ENCODE measurements around the gene MATN4.

MATN4 gene

DNA sequence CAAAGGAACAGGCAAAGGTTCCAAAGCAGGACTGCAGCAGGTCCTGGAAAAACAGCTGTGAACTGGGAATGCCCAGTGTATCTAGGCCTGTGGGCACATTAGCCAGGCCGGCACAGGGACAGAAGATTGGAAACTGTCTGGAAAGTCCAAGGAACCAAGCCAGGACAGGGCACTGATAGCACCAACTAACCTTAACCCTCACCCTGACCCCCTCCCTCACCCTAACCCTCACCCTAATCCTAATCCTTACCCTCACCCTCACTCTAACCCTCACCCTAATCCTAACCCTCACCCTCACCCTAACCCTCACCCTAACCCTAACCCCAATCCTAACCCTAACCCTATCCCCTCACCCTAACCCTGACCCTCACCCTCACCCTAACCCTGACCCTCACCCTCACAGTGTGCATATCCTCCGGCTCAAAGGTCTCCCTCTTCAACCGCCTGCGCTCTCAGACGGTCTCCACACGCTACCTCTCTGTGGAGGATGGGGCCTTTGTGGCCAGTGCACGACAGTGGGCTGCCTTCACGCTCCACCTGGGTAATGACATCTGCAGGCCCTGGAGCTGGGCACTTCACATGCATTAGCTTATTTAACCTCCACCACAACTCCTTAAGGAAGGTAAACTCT lies 5.1 kb upstream of the MATN4 start:
- no peak for DNase-seq

GRCh38 chr20:45312241-45312640 lies 4.1 kb upstream of the MATN4 start:
- no peak for DNase-seq

GRCh38 chr20:45311589-45312211 lies 3.6 kb upstream of the MATN4 start:
- peak; percentile 55 for DNase-seq

- no peak for DNase-seq
These were observed 976 bp upstream of the MATN4 start for GRCh38 chr20:45309075-45309474.

DNA sequence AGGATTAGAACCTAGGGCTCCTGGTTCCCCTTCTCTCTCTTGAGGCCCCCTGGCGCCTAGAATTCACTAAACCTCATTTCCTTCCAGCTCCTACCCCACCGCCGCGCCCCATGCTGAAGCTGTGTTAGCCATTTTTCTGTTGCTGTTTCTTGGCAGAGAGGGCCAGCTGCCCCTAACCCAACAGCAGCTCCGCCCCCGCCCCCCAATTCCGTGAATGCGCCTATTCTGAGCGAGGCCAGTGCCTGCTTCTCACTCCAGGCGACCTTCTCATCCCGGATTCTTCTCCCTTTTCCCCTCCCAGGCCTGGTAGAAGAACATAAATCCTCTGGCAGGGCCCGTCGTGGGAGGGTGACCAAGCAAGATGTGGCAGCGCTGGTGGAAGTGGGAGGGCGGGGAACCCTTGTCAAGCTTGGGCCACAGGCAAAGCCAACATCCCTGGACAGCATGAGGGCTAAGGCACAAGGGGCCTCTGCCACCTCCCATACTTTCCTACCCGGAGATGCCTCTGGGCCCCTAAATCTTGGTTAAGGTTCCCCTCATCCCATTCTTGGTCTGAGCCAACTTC lies 941 bp downstream of the MATN4 start:
- no peak for DNase-seq

- DNase-seq, result peak; percentile 32
These were observed 1.6 kb downstream of the MATN4 start, which contains the start of gene RBPJL for GRCh38 chr20:45306431-45306982. TSS of gene RBPJL (plus strand) at chr20:45306840. CDS start at chr20:45306923, 83 bp downstream.

- no peak for DNase-seq
These were observed 2.8 kb downstream of the MATN4 start for GRCh38 chr20:45305262-45305661.

GRCh38 chr20:45304464-45304999 lies 3.6 kb downstream of the MATN4 start:
- DNase-seq, result no peak

DNA sequence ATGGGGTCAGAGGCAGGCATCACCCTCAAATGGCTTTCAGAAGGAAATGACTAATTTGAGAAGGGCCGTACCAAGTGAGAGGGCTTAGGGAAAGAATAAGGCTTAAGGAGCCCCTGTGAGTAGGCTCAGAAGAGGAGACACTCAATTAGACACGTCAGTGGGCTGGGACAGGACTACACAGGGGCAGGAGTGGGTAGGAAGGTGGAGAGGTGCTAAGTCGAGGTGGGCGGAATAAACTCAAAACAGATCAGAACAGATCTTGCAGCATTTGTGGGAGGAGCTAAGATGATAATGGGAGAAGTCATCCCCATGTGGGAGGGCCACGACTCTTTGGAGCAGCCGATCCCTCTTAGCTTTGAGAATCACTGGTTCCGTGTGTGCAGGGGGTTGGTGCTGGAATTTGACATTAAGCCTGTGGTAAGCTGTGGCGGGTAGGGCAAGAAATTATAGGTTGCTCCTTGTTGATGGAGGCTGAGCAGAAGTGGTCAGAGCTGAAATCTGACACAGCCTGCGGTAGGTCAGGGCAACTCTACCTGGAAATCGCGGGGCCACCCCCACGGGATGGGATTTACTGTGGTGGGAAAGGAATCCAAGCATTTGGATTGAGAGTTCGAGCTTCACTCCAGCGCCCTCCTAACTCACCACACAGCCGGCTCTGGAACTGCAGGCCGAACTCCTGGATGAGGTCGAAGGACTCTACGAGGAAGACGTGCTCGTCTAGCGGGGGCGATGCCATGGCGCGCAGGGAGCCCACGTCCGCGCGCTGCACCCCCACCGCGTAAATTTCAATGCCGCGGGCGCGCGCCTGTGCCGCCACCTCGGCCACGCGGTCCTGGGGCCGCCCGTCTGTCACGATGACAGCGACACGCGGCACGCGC lies 4.3 kb downstream of the MATN4 start:
- no peak for DNase-seq

- DNase-seq, result no peak
These were observed 6.3 kb downstream of the MATN4 start for GRCh38 chr20:45301824-45302271.

DNA sequence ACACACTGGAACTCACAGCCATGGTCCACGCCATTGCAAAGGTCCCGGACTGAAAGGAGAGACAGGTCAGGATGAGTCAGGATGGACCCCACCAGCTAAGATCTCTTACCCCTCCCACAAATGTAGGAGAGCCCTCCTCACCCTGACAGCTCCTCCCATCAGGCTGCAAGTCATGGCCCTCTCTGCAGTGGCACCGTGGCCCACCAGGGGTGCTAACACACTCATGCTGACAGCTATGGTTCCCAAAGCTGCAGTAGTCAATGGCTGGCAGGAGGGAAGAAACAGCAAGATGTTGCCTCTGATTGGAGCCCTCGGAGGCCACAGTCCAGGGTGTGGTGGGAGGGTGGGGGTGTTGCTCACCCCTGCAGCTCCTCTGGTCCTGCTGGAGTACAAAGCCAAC lies 7.1 kb downstream of the MATN4 start:
- DNase-seq, result no peak

DNA sequence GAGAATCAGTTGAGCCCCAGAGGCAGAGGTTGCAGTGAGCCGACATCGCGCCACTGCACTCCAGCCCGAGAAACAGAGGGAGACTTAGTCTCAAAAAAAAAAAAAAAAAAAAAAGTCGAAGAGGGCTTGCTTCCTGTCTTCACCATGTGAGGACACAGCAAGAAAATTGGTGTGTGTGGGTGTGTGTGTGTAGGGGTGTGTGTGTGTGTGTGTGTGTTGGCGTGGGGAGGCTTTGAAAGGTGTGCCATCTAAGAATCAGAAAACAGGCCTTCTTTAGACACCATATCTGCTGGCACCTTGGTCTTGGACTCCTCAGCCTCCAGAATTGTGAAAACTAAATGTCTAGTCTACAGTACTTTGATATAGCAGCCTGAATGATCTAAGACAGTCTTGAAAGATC lies 8.3 kb downstream of the MATN4 start:
- no peak for DNase-seq

- DNase-seq, result no peak
These were observed 10.2 kb downstream of the MATN4 start for GRCh38 chr20:45297786-45298497.

- DNase-seq, result no peak
These were observed 13.4 kb downstream of the MATN4 start for GRCh38 chr20:45294659-45295058.

DNA sequence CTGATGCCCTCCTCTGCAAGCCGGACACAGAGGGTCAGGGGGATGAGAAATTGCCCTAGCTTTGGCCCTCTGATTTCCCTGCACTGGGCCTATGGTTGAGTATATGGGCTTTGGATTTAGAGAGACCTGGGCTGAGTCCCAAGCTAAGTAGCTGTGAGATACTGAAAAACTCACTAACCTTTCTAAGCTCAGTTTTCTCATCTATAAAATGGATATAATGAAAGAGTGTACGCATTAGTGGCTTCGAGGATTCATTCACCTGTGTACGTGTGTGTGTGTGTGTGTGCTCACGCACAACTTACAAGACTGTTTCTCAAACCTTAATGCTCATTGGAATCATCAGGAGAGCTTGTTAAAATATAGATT lies 14.1 kb downstream of the MATN4 start:
- DNase-seq, result no peak

DNA sequence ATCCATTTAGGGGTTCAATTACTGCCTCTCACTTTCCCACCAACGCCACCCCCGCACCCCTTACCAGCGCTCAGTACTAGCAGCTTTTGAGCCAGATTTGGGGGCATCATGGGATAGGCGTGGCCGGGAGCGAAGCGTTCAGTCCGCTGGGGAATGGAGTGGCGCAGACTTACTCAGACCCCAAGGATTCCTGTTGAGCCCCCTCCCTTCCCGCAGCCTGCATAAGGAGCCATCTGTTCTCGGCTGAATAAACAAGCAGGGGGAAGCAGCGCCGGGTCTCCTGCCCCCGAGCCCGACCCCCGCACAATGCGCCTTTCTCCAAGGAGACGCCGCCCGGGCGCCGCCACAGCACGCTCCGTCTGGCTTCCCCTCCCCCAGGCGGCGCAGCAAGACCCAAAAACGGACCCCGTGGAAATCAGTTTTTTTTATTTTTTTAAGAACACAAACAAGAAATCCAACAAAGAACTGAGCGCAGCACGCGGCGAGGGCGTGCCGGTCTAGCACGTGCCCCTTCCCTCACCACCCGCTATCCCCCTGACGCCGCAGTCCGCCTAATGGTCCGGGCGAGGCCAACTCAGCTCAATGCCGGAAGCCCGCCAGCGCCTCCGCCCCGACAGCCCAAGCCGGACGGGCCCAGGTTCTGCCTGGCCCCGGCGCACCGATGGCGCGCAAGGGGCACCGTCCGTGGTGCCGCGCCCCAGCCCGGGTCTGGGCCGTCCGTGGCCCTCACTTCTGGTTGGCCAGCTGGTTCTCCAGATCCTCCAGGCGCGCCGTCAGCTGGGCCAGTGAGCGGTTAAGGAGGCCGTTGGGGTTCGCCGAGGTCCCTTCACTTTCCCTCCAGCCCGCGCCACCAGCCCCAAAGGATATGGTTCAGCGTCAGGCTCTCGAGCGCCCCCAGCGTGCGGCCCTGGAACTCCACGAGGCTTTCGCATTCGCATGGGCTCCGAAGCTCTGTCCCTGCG lies 14.8 kb downstream of the MATN4 start:
- DNase-seq, result peak; percentile 78

- no peak for DNase-seq
These were observed 15.8 kb downstream of the MATN4 start for GRCh38 chr20:45292343-45292742.

DNA sequence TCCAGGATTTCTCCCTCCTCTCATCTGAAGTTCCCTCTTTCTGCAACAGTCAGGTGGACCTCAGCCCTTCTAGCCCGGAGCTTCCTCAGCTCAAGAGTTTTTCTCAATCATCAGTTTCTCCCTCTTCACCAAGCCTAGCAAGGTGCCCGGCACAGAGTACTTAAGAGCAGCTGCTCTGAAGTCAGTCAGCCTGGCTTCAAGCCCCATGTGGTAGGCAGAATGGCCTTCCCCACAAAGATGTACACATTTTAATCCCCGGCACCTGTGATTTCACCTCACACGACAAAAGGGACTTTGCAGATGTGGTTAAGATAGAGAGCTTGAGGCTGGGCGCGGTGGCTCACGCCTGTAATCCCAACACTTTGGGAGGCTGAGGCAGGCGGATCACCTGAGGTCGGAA lies 16.6 kb downstream of the MATN4 start:
- DNase-seq, result no peak

DNA sequence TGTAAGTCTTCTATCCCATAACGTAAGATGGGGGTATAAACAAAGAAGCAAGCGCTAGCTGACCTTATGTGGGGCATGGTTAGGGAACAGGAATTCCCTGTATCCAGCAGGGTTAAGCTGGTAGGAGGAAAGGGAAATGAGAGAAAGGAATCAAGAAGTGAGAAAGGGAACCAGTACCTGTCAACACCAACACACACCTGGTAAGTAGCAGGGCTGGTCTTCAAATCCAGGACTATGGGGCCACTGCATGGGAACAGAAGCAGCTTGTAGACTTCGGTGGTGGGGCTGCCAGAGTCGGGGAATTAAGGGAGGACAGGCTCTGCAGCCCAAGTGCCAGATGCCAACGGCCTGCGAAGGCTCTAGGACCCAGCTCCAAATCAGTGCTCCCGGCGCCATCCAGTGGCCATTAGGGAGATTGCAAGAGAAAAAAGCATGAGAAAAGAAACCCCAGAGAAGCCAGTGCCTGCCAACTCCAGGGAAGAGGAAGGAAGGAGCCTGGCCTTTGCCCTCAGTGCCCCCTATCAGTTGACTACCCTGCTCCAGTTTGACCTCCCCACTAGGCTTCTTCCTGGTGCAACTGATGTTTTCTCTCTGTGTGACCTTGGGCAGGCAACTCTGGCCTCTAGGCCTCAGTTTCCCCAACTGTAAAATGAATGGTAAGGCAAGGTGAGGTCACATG lies 17.3 kb downstream of the MATN4 start:
- peak; percentile 69 for DNase-seq

- DNase-seq, result no peak
These were observed 18.0 kb downstream of the MATN4 start for GRCh38 chr20:45289942-45290676.
